K562 (cell line): ENCODE results near the gene COQ3. TPM values are rescaled to one million over a fixed set of nuclear protein-coding genes. Genes with fewer than 3 reads are reported as not detected.

Source experiments
- ATF4 ChIP-seq: fragments of 450-650 bp; formaldehyde crosslinking; IDR thresholded peaks from 2 replicates; pipeline ENCODE4 v1.4.0; 2022; ENCODE audit warnings: mild to moderate bottlenecking, moderate library complexity
- BDP1 ChIP-seq: IDR thresholded peaks from 3 replicates; pipeline ENCODE4 v1.6.1; 2011; ENCODE audit not compliant: insufficient read length, insufficient read depth
- C11orf30 ChIP-seq: fragments of 450-650 bp; IDR thresholded peaks from 2 replicates; pipeline ENCODE4 v1.6.1; 2016; ENCODE audit warnings: low read depth, mild to moderate bottlenecking
- CBX8 ChIP-seq: fragments of 200-600 bp; sonication (generic); IDR thresholded peaks from 2 replicates; pipeline ENCODE4 v1.6.1; 2012; ENCODE audit warnings: borderline replicate concordance, mixed run types, low read depth, mild to moderate bottlenecking, moderate library complexity, mixed read lengths, low read length, control low read depth, inconsistent platforms; ENCODE audit not compliant: poor library complexity, severe bottlenecking; ENCODE audit errors: extremely low read depth
- ELK3 ChIP-seq: fragments of 450-650 bp; formaldehyde crosslinking; IDR thresholded peaks from 2 replicates; pipeline ENCODE4 v1.4.0; 2020; ENCODE audit warnings: mild to moderate bottlenecking
- HMG20A ChIP-seq: fragments of 450-650 bp; formaldehyde crosslinking; conservative IDR thresholded peaks from 2 replicates; pipeline ENCODE4 v1.4.0; 2020; ENCODE audit warnings: mild to moderate bottlenecking, mixed read lengths
- MEIS2 ChIP-seq: fragments of 450-650 bp; IDR thresholded peaks from 2 replicates; pipeline ENCODE4 v1.6.1; 2014; ENCODE audit warnings: mild to moderate bottlenecking; ENCODE audit not compliant: partially characterized antibody
- NCOA4 ChIP-seq: fragments of 450-650 bp; IDR thresholded peaks from 2 replicates; pipeline ENCODE4 v1.6.1; 2018; ENCODE audit warnings: mild to moderate bottlenecking; ENCODE audit not compliant: partially characterized antibody
- NFE2 ChIP-seq: IDR thresholded peaks from 2 replicates; pipeline ENCODE4 v1.6.1; 2014; ENCODE audit warnings: antibody characterized with exemption, low read depth
- PCBP2 ChIP-seq: fragments of 200-400 bp; formaldehyde crosslinking; IDR thresholded peaks from 2 replicates; pipeline ENCODE4 v1.6.1; 2018; ENCODE audit warnings: low read length, low read depth, mild to moderate bottlenecking, moderate library complexity; ENCODE audit not compliant: poor library complexity, severe bottlenecking
- SETDB1 ChIP-seq: IDR thresholded peaks from one replicate; pipeline ENCODE4 v1.6.1; 2012; ENCODE audit warnings: low read length, control low read depth, inconsistent platforms
- STAT5B ChIP-seq: fragments of 250-450 bp; sonication (Bioruptor Pico); IDR thresholded peaks from 2 replicates; pipeline ENCODE4 v1.8.0; 2021; ENCODE audit warnings: mild to moderate bottlenecking, inconsistent platforms
- TCF3 ChIP-seq: sonication (generic); formaldehyde crosslinking; IDR thresholded peaks from 2 replicates; pipeline ENCODE4 v1.4.0; 2020; ENCODE audit warnings: mild to moderate bottlenecking, missing genetic modification reagents
- ZNF511 ChIP-seq: sonication (generic); formaldehyde crosslinking; IDR thresholded peaks from 2 replicates; pipeline ENCODE4 v1.8.0; 2022; ENCODE audit warnings: mild to moderate bottlenecking, missing genetic modification reagents
- polyA plus RNA-seq, 8 experiments: library from polyadenylated mRNA; depleted of rRNA in 4 of 8; stranded (reverse) in 5 of 8; unstranded in 3 of 8; fragments of >200 nt; fragmentation: Nextera tagmentation in 2 of 8; fragmentation: Illumina TruSeq in 1 of 8; extraction: Ambion mirVana in 2 of 8; extraction: Trizol in 1 of 8; gene quantifications; 2 replicates each; pipeline versions ENCODE4 v1.2.1 to v1.2.3, GENCODE V29; 2011 to 2014; ENCODE audit warnings: inconsistent platforms in 1 of 8, missing spikeins in 1 of 8
- total RNA-seq, 7 experiments: library from RNA; depleted of rRNA in 6 of 7; stranded (reverse); fragments of >200 nt in 6 of 7; fragmentation: Illumina TruSeq in 2 of 7; extraction: Trizol in 2 of 7; gene quantifications; 2 replicates each; pipeline versions ENCODE4 v1.2.1 to v1.2.3, GENCODE V29; 2011 to 2021; ENCODE audit warnings: low replicate concordance in 1 of 7
- TF ChIP-seq, protein P1 (sequence below), 2 experiments: IDR thresholded peaks in 1 of 2; conservative IDR thresholded peaks in 1 of 2; 2 replicates each; pipeline ENCODE4 v1.6.1; 2016; ENCODE audit warnings: low read depth in 2 of 2, mild to moderate bottlenecking in 1 of 2, missing compliant biosample characterization in 1 of 2, missing genetic modification characterization in 1 of 2, moderate library complexity in 1 of 2
- TF ChIP-seq, protein P2 (sequence below): fragments of 450-650 bp; formaldehyde crosslinking; IDR thresholded peaks from 2 replicates; pipeline ENCODE4 v1.4.0; 2020; ENCODE audit warnings: mild to moderate bottlenecking, moderate library complexity
- TF ChIP-seq, protein P3 (sequence below): fragments of 450-650 bp; conservative IDR thresholded peaks from 2 replicates; pipeline ENCODE4 v1.6.1; 2016; ENCODE audit warnings: missing genetic modification characterization, low read depth, mild to moderate bottlenecking, control low read depth, missing compliant biosample characterization

Gene COQ3
- total and polyA plus RNA-seq, 9 of the 15 experiments (the other 6 are each of a cell fraction or from before 2014, with no cell fraction given): 16.9 to 137 (median 33.9) TPM

DNA sequence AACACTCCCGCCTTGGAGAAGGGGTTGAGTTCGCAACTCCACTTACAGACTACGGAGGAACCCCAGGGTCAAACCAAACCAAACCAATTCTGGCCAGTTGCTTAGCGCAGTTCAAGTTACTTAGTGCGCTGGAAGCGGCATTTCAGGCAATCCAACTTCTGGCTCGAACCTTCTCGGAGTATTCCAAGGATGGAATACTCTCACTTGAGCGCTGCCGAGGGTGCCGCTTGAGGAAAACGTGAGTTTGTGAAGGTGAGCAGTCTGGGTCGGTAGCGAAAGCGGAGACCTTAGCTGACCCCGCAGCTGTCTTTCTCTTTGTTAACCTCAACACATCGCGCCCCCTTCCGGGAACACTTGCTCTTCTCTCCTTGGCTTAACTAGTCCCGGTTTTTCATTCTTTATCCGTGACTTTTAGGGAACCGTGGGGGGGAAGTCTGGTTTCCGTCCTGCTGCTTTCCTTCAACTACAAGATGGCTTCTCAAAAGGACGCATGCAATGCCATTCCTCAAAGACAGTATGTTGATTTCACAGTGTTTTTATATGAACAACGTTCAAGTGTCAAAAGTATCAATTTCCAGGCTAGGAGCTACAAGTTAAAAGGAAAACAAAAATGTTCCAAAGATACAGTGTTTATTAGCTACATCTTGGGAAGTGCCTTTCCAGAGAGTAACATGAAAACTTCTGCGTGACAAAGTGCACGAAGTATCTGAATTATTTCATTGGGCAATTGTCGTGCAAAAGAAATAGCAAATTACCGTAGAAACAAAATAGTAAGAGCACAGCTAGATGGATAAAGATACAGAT lies 31.9 kb upstream of the COQ3 start (continued):
- TF ChIP-seq TCF3 (CRISPR knock-in tag) (no peak), ZNF511 (CRISPR knock-in tag) (peak; percentile 25; the same call in 1 of the 2 replicates), C11orf30 (no peak), SETDB1 (no peak), PCBP2 (no peak), MEIS2 (no peak), ELK3 (CRISPR knock-in tag) (no peak), CBX8 (no peak), STAT5B (CRISPR knock-in tag) (no peak), HMG20A (no peak), ATF4 (CRISPR knock-in tag) (no peak), NFE2 (no peak), BDP1 (no peak), NCOA4 (no peak)
- TF ChIP-seq, protein P1, sequence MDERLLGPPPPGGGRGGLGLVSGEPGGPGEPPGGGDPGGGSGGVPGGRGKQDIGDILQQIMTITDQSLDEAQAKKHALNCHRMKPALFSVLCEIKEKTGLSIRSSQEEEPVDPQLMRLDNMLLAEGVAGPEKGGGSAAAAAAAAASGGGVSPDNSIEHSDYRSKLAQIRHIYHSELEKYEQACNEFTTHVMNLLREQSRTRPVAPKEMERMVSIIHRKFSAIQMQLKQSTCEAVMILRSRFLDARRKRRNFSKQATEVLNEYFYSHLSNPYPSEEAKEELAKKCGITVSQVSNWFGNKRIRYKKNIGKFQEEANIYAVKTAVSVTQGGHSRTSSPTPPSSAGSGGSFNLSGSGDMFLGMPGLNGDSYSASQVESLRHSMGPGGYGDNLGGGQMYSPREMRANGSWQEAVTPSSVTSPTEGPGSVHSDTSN (CRISPR knock-in tag; IDR thresholded peaks at IDR 0.05; ENCODE audit: low read depth): no peak
- TF ChIP-seq, protein P1 (tag; conservative IDR thresholded peaks at IDR 0.05; ENCODE audit: low read depth): no peak
- TF ChIP-seq, protein P2, sequence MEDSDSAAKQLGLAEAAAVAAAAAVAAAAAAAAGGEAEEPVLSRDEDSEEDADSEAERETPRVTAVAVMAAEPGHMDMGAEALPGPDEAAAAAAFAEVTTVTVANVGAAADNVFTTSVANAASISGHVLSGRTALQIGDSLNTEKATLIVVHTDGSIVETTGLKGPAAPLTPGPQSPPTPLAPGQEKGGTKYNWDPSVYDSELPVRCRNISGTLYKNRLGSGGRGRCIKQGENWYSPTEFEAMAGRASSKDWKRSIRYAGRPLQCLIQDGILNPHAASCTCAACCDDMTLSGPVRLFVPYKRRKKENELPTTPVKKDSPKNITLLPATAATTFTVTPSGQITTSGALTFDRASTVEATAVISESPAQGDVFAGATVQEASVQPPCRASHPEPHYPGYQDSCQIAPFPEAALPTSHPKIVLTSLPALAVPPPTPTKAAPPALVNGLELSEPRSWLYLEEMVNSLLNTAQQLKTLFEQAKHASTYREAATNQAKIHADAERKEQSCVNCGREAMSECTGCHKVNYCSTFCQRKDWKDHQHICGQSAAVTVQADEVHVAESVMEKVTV: no peak
- TF ChIP-seq, protein P3, sequence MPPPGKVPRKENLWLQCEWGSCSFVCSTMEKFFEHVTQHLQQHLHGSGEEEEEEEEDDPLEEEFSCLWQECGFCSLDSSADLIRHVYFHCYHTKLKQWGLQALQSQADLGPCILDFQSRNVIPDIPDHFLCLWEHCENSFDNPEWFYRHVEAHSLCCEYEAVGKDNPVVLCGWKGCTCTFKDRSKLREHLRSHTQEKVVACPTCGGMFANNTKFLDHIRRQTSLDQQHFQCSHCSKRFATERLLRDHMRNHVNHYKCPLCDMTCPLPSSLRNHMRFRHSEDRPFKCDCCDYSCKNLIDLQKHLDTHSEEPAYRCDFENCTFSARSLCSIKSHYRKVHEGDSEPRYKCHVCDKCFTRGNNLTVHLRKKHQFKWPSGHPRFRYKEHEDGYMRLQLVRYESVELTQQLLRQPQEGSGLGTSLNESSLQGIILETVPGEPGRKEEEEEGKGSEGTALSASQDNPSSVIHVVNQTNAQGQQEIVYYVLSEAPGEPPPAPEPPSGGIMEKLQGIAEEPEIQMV: 0 out of 2 replicates have a peak, but pooled peaks have one; percentile 32
